AG10803 (cell line): Measurements from ENCODE around the gene C6orf136.

Experiments used
- DNase-seq: peaks from one replicate; pipeline ENCODE4 v3.0.0; 2010; ENCODE audit warnings: low read depth
- H3K4me3 ChIP-seq: 2 replicates; pipeline ENCODE4 v1.5.1; 2011; ENCODE audit warnings: mild to moderate bottlenecking, low read length, control low read depth
- CTCF ChIP-seq: conservative IDR thresholded peaks from 2 replicates; pipeline ENCODE4 v1.5.1; 2011; ENCODE audit warnings: mild to moderate bottlenecking, low read length, control low read depth, inconsistent platforms

C6orf136 gene

GRCh38 chr6:30616811-30617564 lies 29.9 kb upstream of the C6orf136 start, which contains the start of gene PPP1R10:
PPP1R10 (minus strand) TSS chr6:30617243; CDS start chr6:30609944, 7,299 bp downstream.
- H3K4me3 ChIP-seq = peak within 1 kb of the TSS; percentile 98
- peak; percentile 100 for DNase-seq
- TF ChIP-seq CTCF = no peak

GRCh38 chr6:30617565-30618269 lies 29.2 kb upstream of the C6orf136 start, which contains the start of gene MRPS18B:
MRPS18B (plus strand) TSS chr6:30617840; CDS start chr6:30617866, 26 bp downstream.
- no peak for TF ChIP-seq CTCF

GRCh38 chr6:30618270-30618797 lies 28.6 kb upstream of the C6orf136 start:
- H3K4me3 ChIP-seq = peak overlapping the region; percentile 92
- peak; percentile 48 for DNase-seq
- TF ChIP-seq CTCF = no peak

More at GRCh38 chr6:30617565-30618269, 29.2 kb upstream of the C6orf136 start, which contains the start of gene MRPS18B:
- DNase-seq = peak; percentile 99
- peak within 1 kb of the TSS; percentile 98 for H3K4me3 ChIP-seq

- no peak for DNase-seq
- TF ChIP-seq CTCF = no peak
- no peak overlapping the region for H3K4me3 ChIP-seq
These were observed 27.4 kb upstream of the C6orf136 start for GRCh38 chr6:30619561-30619960.

GRCh38 chr6:30625511-30625910 lies 21.4 kb upstream of the C6orf136 start:
- no peak for DNase-seq
- H3K4me3 ChIP-seq = no peak overlapping the region
- no peak for TF ChIP-seq CTCF

GRCh38 chr6:30626484-30627366 lies 20.2 kb upstream of the C6orf136 start, which contains the start of gene ATAT1:
ATAT1 (plus strand) TSS chr6:30626874.
- peak; percentile 36 for TF ChIP-seq CTCF
- peak within 1 kb of the TSS; percentile 86 for H3K4me3 ChIP-seq

More at GRCh38 chr6:30626484-30627366, 20.2 kb upstream of the C6orf136 start, which contains the start of gene ATAT1:
- peak; percentile 68 for DNase-seq
